Epithelial cell of prostate (primary cell): ENCODE measurements around the gene TCP11L1.
A peak's percentile ranks its signal among the peaks of the same experiment; 100 is the strongest.
"Not testable (repeated sequence)": the region's sequence is repeated elsewhere in the genome, so short reads cannot be mapped to it uniquely, and the experiment has no call there.

ENCODE experiments used
- DNase-seq: peaks from one replicate; pipeline ENCODE4 v3.0.0-alpha.2; 2011; ENCODE audit warnings: low read depth, low spot score
- H3K27ac ChIP-seq: fragments of 450-650 bp; 2 replicates; pipeline ENCODE4 v1.5.1; 2017; ENCODE audit warnings: mild to moderate bottlenecking

TCP11L1 gene

DNA sequence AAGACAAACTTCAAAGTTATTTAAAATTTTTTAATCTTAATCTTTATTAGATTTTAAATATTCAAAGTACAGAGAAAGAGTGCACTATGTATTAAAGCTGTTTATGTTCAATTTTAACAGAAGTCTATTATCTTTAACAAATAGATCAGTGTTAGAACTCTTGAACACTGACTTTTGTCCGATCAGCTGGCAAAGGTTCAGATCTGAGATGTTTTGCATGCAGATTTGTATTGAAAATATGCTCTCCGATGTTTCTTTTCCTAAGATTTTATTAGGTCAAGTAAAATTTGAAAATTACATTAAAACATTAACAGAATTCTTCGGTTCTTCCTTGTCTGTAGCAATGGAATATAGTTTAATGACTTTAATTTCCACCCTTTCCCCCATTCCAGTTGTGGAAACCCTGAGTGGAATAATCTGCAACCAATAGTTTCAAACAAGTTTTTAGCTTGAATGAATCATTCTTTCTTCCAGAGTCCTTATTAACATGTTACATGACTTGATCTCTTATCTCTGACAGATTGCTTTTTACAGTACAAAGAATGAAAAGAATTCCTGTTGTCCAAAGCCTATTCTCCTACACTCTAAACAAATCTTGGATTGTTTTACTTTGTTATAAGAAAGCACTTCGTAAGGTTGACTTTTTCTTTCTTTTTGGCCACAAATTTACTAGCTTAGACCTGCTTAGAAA lies 11.4 kb upstream of the TCP11L1 start:
- no peak for DNase-seq
- H3K27ac ChIP-seq, result no peak overlapping the region

DNA sequence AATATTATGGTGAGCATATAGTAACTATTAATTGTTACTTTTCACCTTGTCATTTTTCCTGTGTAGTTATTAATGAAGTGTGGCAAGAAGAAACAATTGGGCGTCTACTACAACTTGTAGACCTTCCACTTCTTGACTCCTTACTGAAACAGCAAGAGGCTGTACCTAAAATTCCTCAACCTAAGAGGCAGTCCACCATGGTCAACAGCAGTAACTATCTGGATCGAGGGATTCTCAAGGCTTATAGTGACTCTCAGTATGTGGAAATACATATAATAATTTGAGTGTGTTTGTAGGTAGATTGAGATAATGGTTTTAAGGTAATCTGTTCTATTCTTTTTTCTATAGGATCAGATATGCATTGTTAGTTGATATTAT lies 10.8 kb upstream of the TCP11L1 start:
- no peak for DNase-seq
- no peak overlapping the region for H3K27ac ChIP-seq

DNA sequence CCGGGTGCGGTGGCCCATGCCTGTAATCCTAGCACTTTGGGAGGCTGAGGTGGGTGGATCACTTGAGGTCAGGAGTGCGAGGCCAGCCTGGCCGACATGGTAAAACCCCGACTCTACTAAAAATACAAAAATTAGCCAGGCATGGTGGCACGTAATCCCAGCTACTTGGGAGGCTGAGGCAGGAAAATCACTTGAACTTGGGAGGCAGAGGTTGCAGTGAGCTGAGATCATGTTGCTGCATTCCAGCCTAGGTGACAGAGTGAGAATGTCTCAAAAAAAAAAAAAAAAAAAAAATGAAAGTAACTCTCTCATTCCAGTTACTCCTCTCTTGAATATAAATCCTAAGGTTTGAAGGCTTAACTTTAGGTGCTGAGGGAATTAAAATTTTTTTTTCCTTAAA lies 10.2 kb upstream of the TCP11L1 start:
- DNase-seq, H3K27ac ChIP-seq: not testable (repeated sequence)

DNA sequence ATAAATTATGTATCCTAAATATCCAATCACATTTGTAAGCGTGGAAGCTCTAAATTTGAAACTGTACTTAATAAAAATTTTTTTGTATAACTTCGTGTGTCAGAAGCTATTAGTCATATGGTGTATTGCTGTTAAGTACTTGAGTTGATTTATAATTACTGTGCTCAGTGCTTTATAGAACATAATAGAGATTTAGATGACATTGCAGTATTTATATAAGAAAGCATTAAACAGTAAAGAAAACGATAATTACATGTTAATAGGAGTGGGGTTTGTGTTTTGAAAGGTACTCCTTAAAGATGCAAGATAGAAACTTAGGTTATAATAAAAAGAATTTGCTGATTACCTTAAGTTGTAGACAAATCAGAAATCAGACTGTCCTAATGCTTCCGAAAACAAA lies 5.9 kb upstream of the TCP11L1 start:
- no peak for DNase-seq
- H3K27ac ChIP-seq, result no peak overlapping the region

DNA sequence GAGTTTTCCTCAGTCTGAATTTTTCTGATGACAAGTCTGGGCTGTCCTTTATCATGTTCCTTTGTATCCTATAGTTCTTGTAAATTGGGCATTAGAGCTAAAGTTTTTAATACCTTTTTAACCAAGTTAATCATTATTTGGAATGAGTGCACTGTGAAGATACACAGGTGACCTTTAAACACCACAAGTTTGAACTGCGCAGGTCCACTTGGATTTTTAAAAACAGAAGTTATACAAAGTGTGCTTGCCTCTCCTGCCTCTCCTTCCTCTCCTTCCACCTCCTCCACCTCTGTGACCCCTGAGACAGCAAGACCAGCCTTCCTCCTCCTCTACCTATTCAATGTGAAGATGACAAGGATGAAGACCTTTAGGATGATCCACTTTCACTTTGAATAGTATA lies 4.4 kb upstream of the TCP11L1 start:
- no peak overlapping the region for H3K27ac ChIP-seq
- DNase-seq, result no peak

DNA sequence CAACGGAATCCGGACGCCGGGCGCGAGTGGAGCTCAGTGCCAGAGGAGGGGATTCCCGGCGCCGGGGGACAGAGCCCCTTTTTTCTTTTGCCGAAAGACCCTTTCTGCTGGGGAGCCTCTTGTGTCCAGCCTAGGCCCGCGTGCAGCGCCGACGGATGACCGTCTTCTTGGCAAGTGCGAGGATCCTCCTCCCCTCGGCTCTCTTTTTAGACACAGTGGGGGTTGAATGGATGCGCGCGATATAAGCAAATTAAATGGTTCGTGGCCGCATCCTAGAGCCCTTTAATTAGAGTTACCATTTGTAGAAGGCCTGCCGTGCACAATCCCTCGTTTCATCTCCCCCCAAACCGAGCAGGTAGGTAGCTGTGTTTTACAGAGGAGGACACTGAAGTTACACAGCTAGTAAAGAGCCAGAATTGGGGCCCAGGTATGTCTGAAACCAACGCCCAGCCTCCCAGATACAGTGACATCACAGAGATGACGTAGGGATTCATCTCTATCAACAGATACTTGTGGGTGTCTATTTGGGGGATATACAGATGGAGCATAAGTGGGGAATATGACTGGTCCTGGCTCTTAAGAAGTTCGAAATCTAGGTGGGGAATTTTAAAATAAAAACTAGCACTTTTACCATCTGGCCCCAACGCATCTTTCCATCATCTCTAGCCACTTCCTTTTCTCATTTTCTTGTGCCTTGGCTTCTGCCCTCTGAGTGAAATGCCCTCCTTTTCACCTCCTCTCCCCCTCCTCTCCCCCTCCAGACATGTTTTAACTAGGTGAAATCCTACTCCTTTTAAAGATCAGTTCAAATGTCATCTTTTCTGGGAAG lies 875 bp downstream of the TCP11L1 start:
- DNase-seq, result no peak

DNA sequence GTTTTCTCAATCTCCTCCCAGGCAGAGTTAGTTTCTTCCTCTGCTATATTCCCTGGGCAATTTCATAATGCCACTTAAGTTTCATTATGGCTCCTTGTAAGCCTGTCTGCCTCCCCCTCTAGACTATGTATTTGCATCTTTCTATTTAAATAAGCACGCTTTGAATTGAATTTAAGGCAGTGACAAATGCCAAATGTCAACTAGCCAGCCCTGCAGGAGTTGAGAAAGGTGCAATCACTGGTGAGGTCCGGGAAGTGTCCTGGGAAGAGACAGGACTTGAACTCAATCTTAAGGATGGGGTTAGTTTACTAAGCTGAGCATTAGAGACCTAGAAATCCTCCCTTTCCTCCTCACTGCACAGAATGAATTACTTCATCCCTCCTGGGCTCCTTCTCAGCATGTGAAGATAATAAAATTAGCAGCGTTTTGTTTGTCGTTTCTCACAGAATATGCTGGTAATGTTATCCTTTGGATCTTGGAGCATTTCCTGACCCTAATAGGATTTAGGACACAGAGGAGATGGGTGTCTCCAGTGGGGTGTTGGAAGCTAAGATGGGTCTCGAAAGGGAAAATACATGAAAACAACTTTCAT lies 1.6 kb downstream of the TCP11L1 start:
- peak overlapping the region; percentile 96 for H3K27ac ChIP-seq
- no peak for DNase-seq

More for the DNA sequence above, 875 bp downstream of the TCP11L1 start:
- peak overlapping the region; percentile 96 for H3K27ac ChIP-seq

DNA sequence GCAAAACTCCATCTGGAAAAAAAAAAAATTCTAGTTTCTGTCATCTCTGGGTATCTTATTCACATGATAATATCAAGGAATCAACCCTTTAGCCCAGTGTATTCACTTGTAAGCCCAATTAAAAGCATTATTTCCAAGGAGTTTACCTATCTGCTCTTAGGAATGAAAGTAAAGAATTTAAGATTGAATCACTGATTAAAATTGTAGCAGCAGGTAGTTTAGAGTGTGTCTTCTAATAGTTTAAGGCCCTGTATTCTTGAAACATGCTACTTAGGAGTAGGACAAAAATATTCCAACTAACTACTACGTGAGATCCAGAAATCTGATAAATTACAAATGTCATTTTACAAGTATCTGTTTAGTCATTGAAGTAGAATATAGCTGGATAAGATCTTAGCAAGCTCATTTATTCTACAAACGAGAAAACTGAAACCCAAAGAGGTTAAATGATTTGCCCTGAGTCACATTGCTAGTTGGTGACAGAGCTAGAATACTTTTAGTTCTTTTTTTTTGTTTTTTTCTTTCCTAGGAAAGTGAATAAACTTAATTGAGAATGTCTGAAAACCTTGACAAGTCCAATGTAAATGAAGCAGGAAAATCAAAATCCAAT lies 4.0 kb downstream of the TCP11L1 start:
- no peak for DNase-seq
- peak overlapping the region; percentile 81 for H3K27ac ChIP-seq

DNA sequence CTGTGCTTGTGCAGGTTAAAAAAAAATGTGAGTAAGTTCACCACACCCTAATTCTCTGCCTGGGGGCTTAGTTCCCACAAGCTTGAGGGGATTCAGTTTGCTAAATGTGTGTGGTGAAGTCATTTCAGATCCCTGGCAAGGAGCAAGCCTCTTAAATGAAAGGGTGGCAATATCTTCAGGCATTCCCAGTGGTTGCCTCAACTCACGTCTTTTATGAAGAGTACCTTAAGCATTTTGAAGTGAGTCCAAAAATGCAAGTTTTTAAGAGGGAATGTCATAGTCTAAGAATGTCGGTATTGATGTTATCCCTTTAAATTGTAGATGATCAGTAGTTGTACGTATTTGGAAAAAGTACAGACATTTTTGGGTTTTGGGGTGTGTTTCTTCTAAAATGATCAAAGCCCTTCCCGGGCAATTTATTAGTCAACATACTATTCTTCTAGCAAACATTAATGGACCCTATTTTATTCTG lies 4.9 kb downstream of the TCP11L1 start:
- H3K27ac ChIP-seq, result peak overlapping the region; percentile 81
- DNase-seq, result peak; percentile 95

DNA sequence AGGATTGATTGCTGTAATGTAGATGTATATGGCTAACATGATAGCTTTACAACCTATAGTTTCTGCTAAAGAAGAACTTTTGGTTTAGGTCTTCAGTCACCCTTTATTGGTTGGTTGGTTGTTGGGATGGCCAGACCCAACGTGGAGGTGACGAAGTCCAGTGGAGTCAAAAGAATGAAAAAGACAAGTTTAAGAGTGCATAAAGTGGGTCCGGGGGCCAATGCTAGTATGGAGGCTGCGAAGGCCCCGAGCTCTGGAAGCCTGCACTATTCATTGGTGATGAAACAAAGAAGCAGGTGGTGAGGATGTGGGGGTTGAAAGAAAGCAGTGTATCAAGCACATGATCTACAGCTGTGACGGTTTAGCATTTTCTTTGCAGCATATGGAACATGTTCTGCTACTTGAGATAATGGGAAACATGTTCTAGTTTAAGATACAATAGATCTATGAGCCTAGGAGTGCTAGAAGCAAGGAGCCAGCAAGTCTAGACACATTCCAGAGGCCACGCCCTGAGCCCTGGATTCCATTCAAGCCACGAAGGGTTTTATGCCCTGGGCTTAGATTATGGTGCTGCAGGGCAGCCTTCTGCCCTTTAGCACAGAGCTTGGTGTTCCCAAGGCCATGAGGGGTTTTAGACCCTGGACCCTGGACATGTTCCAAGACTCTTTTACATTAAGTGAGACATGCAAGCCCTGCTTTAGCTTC lies 6.3 kb downstream of the TCP11L1 start:
- DNase-seq, result no peak
- H3K27ac ChIP-seq, result peak overlapping the region; percentile 81

DNA sequence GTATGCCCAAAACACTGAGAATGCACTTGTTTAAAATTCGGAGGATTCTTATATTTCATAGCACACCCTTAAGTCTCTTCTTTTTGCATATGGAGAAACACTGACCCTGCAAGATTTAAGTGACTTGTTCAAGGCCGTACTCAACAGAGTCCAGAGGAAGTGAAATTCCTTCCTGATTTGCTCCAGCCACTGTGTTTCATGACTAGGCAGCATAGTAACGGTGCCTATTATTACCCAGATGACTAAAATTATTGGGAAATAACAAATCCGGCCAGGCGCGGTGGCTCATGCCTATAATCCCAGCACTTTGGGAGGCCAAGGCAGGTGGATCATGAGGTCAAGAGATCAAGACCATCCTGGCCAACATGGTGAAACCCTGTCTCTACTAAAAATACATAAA lies 9.3 kb downstream of the TCP11L1 start:
- not testable (repeated sequence) for H3K27ac ChIP-seq, DNase-seq

DNA sequence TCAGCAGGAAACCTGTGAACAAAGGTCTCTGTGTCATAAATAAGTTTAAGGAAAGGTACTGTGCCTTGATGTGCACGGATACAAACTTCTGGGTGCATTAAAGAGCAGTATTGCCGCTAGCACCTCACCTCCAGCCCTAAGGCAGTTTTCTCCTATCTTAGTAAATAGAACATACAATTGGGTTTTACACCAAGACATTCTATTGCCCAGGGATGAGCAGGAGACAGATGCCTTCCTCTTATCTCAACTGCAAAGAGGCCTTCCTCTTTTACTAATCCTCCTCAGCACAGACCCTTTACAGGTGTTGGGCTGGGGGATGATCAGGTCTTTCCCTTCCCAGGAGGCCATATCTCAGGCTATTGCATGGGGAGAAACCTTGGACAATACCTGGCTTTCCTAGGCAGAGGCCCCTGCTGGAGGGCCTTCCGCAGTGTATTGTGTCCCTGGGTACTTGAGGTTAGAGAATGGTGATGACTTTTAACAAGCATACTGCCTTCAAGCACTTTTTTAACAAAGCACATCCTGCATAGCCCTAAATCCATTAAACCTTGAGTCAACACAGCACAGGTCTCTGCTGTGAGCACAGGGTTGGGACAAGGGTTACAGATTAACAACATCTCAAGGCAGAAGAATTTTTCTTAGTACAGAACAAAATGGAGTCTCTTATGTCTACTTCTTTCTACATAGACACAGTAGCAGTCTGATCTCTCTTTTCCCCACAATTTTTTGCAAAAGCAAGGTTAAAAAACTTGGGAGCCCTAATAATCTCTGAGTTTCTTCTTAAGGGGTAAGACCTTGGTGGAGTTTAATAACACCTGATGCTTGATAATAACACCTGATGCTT lies 10.4 kb downstream of the TCP11L1 start:
- H3K27ac ChIP-seq, result peak overlapping the region; percentile 9
- not testable (repeated sequence) for DNase-seq

DNA sequence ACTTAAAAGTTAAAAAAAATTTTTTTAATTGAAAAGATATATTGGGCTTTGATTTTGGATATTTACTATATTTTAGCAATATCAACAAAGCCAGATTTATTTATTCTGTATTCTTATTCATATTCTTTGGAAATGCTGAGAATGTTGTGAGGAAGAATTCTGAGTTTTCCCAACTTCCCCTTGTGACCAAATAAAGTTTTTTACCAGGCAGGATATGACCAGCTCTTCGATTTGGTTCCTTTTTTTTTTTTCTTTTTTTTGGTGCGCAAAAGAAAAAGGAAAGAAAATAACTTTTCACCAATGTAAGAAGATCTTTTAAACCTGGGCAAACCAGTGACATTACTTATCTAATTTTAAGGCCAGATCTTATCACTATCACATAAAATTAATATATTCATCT lies 12.9 kb downstream of the TCP11L1 start:
- no peak for DNase-seq
- H3K27ac ChIP-seq, result no peak overlapping the region

DNA sequence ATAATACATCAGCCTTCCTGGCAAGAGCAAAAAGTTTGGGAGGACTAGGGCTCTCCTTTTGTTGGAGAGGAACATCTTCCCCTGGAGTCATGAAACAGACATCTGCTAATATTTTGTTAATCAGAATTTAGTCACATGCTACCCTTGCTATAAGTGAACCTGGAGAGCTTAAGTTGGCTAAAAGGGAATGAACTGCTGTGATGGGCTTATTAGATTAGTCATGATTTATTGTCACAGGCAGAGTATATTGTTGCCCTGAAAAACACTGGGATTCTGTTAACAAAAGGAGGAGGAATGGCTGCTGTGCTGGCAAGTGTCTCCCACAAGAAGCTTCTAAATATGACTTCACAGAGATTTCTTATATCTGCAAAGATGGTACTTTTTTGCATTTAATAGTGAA lies 16.0 kb downstream of the TCP11L1 start:
- no peak for DNase-seq
- H3K27ac ChIP-seq, result no peak overlapping the region

DNA sequence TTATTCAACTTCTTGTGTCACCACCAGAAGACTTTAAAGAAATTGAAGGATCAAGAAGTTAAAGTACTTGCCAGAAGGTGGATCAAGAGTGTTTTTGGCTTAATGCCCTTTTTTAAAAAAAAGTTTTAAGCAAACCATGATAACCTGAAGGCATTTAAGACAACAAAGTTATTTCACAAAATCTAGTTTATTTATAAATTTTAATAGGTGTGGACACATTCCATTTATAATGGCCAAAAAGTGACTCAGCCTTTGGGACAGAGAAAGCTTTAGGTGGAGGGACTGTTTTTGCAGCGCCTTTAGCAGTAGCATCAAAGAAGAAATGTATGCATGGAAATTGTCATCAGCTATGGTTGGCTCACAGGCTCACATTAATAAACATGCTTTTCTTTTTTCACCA lies 17.9 kb downstream of the TCP11L1 start:
- H3K27ac ChIP-seq, result no peak overlapping the region
- no peak for DNase-seq

DNA sequence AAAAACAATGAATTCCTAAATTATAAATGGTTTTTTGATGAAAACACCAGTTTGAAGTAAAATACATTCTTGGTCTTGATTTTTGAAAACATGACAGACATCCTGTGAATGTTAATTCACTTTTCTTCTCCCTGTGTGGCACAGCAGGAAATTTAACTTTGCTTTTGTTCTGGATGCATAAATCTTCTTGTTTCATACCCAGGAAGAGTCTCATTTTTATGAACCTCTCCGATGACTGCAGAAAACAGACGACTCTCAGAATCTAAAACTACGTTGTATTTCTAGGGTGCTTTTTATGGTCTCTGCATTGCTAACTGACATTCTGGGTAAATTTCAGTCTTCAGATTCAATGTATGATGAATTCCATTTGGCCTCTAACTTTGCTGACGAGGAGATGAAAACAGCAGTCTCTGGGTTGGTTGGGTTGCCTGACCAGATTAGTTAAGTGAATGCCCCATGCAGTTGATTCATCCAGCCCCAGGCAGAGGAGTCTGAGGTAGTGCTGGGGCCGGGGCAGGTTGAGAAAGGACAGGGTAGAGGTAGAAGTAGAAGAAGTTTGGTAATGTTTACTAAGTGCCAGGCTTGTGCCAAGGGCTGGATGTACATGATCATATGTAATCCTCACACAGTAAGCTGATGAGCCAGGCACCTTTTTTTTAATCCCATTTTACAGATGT lies 20.1 kb downstream of the TCP11L1 start:
- H3K27ac ChIP-seq, result peak overlapping the region; percentile 92
- DNase-seq, result no peak

DNA sequence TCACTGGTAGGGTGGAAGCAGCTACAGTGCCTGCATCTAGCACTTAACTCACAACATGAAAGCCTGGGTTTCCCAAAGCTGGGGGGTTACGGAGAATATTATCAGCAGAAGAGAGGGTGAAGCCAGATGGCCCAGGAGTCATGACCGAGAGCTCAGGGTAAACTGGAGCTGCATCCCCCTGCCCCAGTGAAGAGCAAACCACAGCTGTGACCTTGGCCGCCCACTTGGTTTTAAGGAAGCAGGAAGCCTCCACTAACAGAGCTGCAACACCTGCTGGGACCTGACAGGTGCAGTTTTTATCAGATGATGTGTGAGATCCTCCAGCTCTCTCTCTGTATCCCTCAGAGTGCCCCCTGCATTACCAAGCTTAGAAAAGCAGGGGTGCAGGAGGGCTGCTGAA lies 20.9 kb downstream of the TCP11L1 start:
- DNase-seq, result no peak
- peak overlapping the region; percentile 92 for H3K27ac ChIP-seq

DNA sequence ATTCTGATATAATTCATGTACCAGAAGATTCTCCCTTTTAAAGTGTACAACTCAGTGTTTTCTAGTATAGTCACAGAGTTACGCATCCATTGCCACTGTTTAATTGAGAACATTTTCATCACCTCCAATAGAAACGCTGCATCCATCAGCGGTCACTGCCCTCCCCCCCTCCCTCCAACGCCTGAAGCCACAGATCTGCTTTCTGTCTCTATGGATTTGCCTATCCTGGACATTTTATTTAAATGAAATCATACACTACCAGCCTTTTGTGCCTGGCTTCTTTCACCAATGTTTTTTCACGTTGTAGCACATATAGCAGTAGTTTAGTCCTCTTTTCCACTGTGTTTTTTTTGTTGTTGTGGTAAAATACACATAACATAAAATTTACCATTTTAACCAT lies 22.8 kb downstream of the TCP11L1 start:
- H3K27ac ChIP-seq, result peak overlapping the region; percentile 92
- no peak for DNase-seq
